Cardiac muscle cell (in vitro differentiated cells and primary cell): ENCODE data around the gene GZMM. TPM values are rescaled to one million over a fixed set of nuclear protein-coding genes. Genes with fewer than 3 reads are reported as not detected.

Experiments
- DNase-seq, 2 donors: peaks; one replicate each; pipeline versions ENCODE4 v3.0.0 to v3.0.0-alpha.2; 2010 to 2017; ENCODE audit warnings: low read depth in 1 of 2, low spot score in 1 of 2
- H3K27ac ChIP-seq: fragments of 200-600 bp; sonication (generic); 2 replicates; pipeline ENCODE4 v1.5.1; 2016
- H3K27me3 ChIP-seq: fragments of 200-600 bp; sonication (generic); 2 replicates; pipeline ENCODE4 v1.6.0; 2016; ENCODE audit warnings: control low read depth
- H3K36me3 ChIP-seq: fragments of 200-600 bp; sonication (generic); 2 replicates; pipeline ENCODE4 v1.5.1; 2016; ENCODE audit warnings: control low read depth
- H3K4me1 ChIP-seq: fragments of 200-600 bp; sonication (generic); 2 replicates; pipeline ENCODE4 v1.8.1; 2017; ENCODE audit warnings: low read depth, mild to moderate bottlenecking, mixed run types
- H3K4me3 ChIP-seq: fragments of 200-600 bp; sonication (generic); 2 replicates; pipeline ENCODE4 v1.5.1; 2016; ENCODE audit warnings: mild to moderate bottlenecking
- H3K9me3 ChIP-seq: fragments of 200-600 bp; sonication (generic); 2 replicates; pipeline ENCODE4 v1.5.1; 2017; ENCODE audit warnings: low read depth, mild to moderate bottlenecking, control low read depth
- CTCF ChIP-seq: IDR thresholded peaks from 2 replicates; pipeline ENCODE4 v1.5.1; 2012; ENCODE audit warnings: low read depth, mild to moderate bottlenecking, low read length
- polyA plus RNA-seq: library from polyadenylated mRNA; unstranded; fragments of >200 nt; fragmentation: Nextera tagmentation; extraction: Ambion mirVana; gene quantifications from 2 replicates; pipeline ENCODE4 v1.2.1, GENCODE V29; 2016
- total RNA-seq: library from RNA; depleted of rRNA; stranded (reverse); fragments of >200 nt; gene quantifications from 2 replicates; pipeline ENCODE4 v1.2.3, GENCODE V29; 2016

Gene GZMM
- total and polyA plus RNA-seq, 2 experiments from 2014 or later, result 0.39 TPM; not detected in 1

- Histone ChIP-seq H3K27ac (no peak overlapping the region), H3K9me3 (no peaks in the 10 kb centered on the region), H3K4me1 (no peaks in the 10 kb centered on the region), H3K27me3 (peaks cover 45% of the 10 kb centered on the region), H3K36me3 (no peaks in the 10 kb centered on the region), H3K4me3 (no peak overlapping the region)
- no peak for DNase-seq
- no peak for TF ChIP-seq CTCF
Observed at GRCh38 chr19:501646-502045, 42.2 kb upstream of the GZMM start.

- peaks cover 3% of the 10 kb centered on the region for H3K4me1 ChIP-seq
- H3K27ac ChIP-seq, result no peak overlapping the region
- no peak for DNase-seq
- H3K9me3 ChIP-seq, result no peaks in the 10 kb centered on the region
- no peak for TF ChIP-seq CTCF
- peaks cover 19% of the 10 kb centered on the region for H3K27me3 ChIP-seq
- no peak overlapping the region for H3K4me3 ChIP-seq
- H3K36me3 ChIP-seq, result no peaks in the 10 kb centered on the region
Observed at GRCh38 chr19:504616-505015, 39.2 kb upstream of the GZMM start.

GRCh38 chr19:506404-507285 lies 37.2 kb upstream of the GZMM start:
- H3K36me3 ChIP-seq, result no peaks in the 10 kb centered on the region
- H3K27ac ChIP-seq, result peak overlapping the region; percentile 89
- peak; percentile 84 for TF ChIP-seq CTCF
- no peaks in the 10 kb centered on the region for H3K9me3 ChIP-seq
- H3K27me3 ChIP-seq, result peaks cover 2% of the 10 kb centered on the region
- peaks cover 11% of the 10 kb centered on the region for H3K4me1 ChIP-seq
- DNase-seq, result peak; percentile 95 to 100
- H3K4me3 ChIP-seq, result peak overlapping the region; percentile 83

- Histone ChIP-seq H3K27me3 (no peaks in the 10 kb centered on the region), H3K9me3 (no peaks in the 10 kb centered on the region), H3K27ac (peak within 1 kb of the TSS; percentile 89), H3K4me1 (peaks cover 11% of the 10 kb centered on the region), H3K36me3 (no peaks in the 10 kb centered on the region), H3K4me3 (peak within 1 kb of the TSS; percentile 83)
- no peak for TF ChIP-seq CTCF
- DNase-seq, result peak; percentile 86 to 100
Observed at GRCh38 chr19:507286-508203, 36.3 kb upstream of the GZMM start, which contains the start of gene TPGS1. Gene TPGS1 (plus strand): TSS chr19:507497. CDS start chr19:507507, 10 bp downstream.
